ENCODE data around the gene ECHS1. TPM values are rescaled to one million over a fixed set of nuclear protein-coding genes. Genes with fewer than 3 reads are reported as not detected.

The ECHS1 gene
- total and polyA plus RNA-seq, 10 of the 15 experiments (the other 5 are each of a cell fraction or from before 2014, with no cell fraction given), result 32.7 to 164 (median 62.4) TPM

DNA sequence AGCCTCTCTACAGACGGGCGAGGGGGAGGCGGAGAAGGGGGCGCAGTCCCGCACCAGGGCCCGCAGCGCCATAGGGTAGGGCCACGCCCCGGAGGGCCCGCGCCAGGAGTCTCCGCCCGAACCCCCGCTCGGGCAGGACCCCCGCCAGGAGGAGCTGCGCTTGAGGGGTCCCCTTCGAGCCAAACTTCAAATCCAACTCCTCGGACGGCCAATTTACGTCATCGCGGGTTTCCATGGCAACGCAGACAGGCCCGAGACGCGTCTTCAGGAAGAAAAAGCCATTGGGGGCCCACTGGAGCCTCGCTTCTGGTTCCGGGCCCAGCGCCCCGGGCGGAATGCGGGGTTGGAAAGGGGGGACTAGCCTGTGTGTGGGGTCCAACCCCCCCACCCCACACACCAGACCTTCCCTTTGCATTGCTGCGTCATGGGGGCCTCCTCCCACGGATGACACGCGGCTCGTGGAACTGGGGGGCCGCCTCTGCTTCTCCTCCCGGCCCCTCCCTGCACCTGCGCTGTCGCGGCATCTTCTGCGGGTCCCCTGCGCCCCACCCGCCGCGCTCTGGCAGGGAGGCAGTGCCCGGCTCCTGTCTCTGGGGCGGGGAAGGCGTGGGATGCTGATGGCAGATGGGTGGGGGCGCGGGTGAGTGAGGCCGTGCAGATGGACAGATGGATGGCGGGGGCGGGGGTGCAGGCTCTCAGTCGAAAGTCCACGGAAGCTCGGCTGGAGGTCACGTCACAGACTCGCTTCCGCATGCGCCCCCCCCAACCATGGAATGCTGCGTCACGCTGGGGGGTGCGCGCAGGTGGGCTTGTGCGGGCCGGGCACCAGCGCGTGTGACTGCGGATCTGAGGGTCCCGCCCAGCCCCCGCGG, 37.7 kb downstream of the ECHS1 start:
- in situ Hi-C loops (cut with MboI) (no loop called here), intact Hi-C loops (cut with micrococcal nuclease; ENCODE audit: unreplicated experiment) (no loop called here)
- ChIA-PET CTCF (no interaction called here), POLR2A (no interaction called here), RAD21 (ENCODE audit: unreplicated experiment) (no interaction called here), SMC1A (ENCODE audit: uncharacterized antibody, unreplicated experiment) (no interaction called here)
- Histone ChIP-seq H3K4me1 (ENCODE audit: control insufficient read depth, insufficient read depth, low read length) (no peaks in the 10 kb centered on the region), H2AFZ (ENCODE audit: control insufficient read depth, low read depth, low read length) (no peak overlapping the region), H3K27me3 (replicated peaks in 1 of 2; ENCODE audit: control insufficient read depth in 2 of 2, insufficient read depth in 2 of 2, low read length in 1 of 2) (peaks cover 5 to 12% of the 10 kb centered on the region in 2 experiments), H3K4me2 (ENCODE audit: control insufficient read depth, insufficient read depth) (0 out of 2 replicates have a peak overlapping the region, but pooled peaks have one; percentile 2), H3K79me2 (ENCODE audit: control insufficient read depth, insufficient read depth, low read length) (no peaks in the 10 kb centered on the region), H3K9ac (ENCODE audit: control insufficient read depth, insufficient read depth, low read length) (no peak overlapping the region), H3K4me3 (no peak overlapping the region), H4K20me1 (ENCODE audit: control insufficient read depth, insufficient read depth) (no peaks in the 10 kb centered on the region), H3K9me3 (replicated peaks; ENCODE audit: control insufficient read depth, insufficient read depth, low read length) (no peaks in the 10 kb centered on the region; the same call in 2 of the 3 replicates), H3K36me3 (ENCODE audit: control insufficient read depth in 2 of 2, insufficient read depth in 2 of 2, low read length in 1 of 2) (no peaks in the 10 kb centered on the region), H3K27ac (ENCODE audit: control insufficient read depth, insufficient read depth) (no peak overlapping the region)
- DNase-seq (ENCODE audit: low read depth, low spot score), result no peak
- no TSS peak for BruUV-seq (replicated peaks)
- ATAC-seq, result peak; percentile 64
- 7% methylated on average over 47 of the region's 75 CpGs for WGBS (ENCODE audit: insufficient coverage, insufficient replicate concordance, low lambda C conversion rate, missing lambda C conversion rate)
- no peak for FAIRE-seq
- TF ChIP-seq TARDBP (IDR thresholded peaks at IDR 0.05; ENCODE audit: borderline replicate concordance), result no peak
- TF ChIP-seq JUND (IDR thresholded peaks at IDR 0.05; ENCODE audit: low read depth, low read length), result no peak
- peak; percentile 92 for TF ChIP-seq BMI1 (IDR thresholded peaks at IDR 0.05; ENCODE audit: borderline replicate concordance)
- no peak for TF ChIP-seq HDGF (IDR thresholded peaks at IDR 0.05)
- peak; percentile 16 for TF ChIP-seq MEF2B (IDR thresholded peaks at IDR 0.05; ENCODE audit: partially characterized antibody, poor library complexity, severe bottlenecking)
- no peak; the same call in 1 of the 2 replicates for TF ChIP-seq IKZF1 (conservative IDR thresholded peaks at IDR 0.05)
- TF ChIP-seq RELA (IDR thresholded peaks at IDR 0.05; ENCODE audit: borderline replicate concordance, partially characterized antibody), result no peak
- no peak for TF ChIP-seq SIN3A (IDR thresholded peaks at IDR 0.05; ENCODE audit: low read depth, low read length)
- TF ChIP-seq ESRRA (IDR thresholded peaks at IDR 0.05; ENCODE audit: low read length), result no peak
- TF ChIP-seq LARP7 (IDR thresholded peaks at IDR 0.05), result 0 out of 2 replicates have a peak, but pooled peaks have one; percentile 18

Measured in GM12878 (cell line).